ENCODE data around the gene TMPRSS12.

- TF ChIP-seq, protein P1, sequence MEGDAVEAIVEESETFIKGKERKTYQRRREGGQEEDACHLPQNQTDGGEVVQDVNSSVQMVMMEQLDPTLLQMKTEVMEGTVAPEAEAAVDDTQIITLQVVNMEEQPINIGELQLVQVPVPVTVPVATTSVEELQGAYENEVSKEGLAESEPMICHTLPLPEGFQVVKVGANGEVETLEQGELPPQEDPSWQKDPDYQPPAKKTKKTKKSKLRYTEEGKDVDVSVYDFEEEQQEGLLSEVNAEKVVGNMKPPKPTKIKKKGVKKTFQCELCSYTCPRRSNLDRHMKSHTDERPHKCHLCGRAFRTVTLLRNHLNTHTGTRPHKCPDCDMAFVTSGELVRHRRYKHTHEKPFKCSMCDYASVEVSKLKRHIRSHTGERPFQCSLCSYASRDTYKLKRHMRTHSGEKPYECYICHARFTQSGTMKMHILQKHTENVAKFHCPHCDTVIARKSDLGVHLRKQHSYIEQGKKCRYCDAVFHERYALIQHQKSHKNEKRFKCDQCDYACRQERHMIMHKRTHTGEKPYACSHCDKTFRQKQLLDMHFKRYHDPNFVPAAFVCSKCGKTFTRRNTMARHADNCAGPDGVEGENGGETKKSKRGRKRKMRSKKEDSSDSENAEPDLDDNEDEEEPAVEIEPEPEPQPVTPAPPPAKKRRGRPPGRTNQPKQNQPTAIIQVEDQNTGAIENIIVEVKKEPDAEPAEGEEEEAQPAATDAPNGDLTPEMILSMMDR (IDR thresholded peaks at IDR 0.05), result no peak
- no peak for TF ChIP-seq ZFX (IDR thresholded peaks at IDR 0.05; ENCODE audit: borderline replicate concordance)
These were observed 90.9 kb downstream of the TMPRSS12 start for GRCh38 chr12:50933459-50934124.
